Progenitor cell of endocrine pancreas (in vitro differentiated cells): ENCODE data around the gene PTCRA. TPM values are rescaled to one million over a fixed set of nuclear protein-coding genes. Genes with fewer than 3 reads are reported as not detected.
A peak's percentile ranks its signal among the peaks of the same experiment; 100 is the strongest.
"Not testable (repeated sequence)": the region's sequence is repeated elsewhere in the genome, so short reads cannot be mapped to it uniquely, and the experiment has no call there.

ENCODE experiments used
- DNase-seq: peaks from one replicate; pipeline ENCODE4 v3.0.0; 2021; ENCODE audit warnings: low spot score; ENCODE audit not compliant: unreplicated experiment
- H3K27ac Mint-ChIP-seq: 2 replicates; pipeline ENCODE4 v1.8.0; 2021; ENCODE audit warnings: mild to moderate bottlenecking, moderate library complexity, mixed read lengths
- H3K27me3 Mint-ChIP-seq: 2 replicates; pipeline ENCODE4 v1.8.0; 2021; ENCODE audit warnings: mixed read lengths
- H3K36me3 Mint-ChIP-seq: 2 replicates; pipeline ENCODE4 v1.8.0; 2022; ENCODE audit warnings: mixed read lengths; ENCODE audit not compliant: insufficient read depth
- H3K4me1 Mint-ChIP-seq: 2 replicates; pipeline ENCODE4 v1.8.0; 2021; ENCODE audit warnings: low read depth, mixed read lengths
- H3K4me3 Mint-ChIP-seq: 2 replicates; pipeline ENCODE4 v1.8.0; 2021; ENCODE audit warnings: low read depth, mild to moderate bottlenecking, moderate library complexity, mixed read lengths
- H3K9me3 Mint-ChIP-seq: 2 replicates; pipeline ENCODE4 v1.8.0; 2021; ENCODE audit warnings: low read depth, mixed read lengths
- CTCF ChIP-seq: fragments of 200-600 bp; sonication (generic); IDR thresholded peaks from one replicate; pipeline ENCODE4 v1.5.0; 2021; ENCODE audit warnings: antibody characterized with exemption, mild to moderate bottlenecking; ENCODE audit not compliant: unreplicated experiment
- total RNA-seq: library from RNA; stranded (reverse); gene quantifications from 2 replicates; pipeline ENCODE4 v1.2.1, GENCODE V29; 2021

PTCRA gene
- total RNA-seq, 1 donor from 2014 or later, result not detected

DNA sequence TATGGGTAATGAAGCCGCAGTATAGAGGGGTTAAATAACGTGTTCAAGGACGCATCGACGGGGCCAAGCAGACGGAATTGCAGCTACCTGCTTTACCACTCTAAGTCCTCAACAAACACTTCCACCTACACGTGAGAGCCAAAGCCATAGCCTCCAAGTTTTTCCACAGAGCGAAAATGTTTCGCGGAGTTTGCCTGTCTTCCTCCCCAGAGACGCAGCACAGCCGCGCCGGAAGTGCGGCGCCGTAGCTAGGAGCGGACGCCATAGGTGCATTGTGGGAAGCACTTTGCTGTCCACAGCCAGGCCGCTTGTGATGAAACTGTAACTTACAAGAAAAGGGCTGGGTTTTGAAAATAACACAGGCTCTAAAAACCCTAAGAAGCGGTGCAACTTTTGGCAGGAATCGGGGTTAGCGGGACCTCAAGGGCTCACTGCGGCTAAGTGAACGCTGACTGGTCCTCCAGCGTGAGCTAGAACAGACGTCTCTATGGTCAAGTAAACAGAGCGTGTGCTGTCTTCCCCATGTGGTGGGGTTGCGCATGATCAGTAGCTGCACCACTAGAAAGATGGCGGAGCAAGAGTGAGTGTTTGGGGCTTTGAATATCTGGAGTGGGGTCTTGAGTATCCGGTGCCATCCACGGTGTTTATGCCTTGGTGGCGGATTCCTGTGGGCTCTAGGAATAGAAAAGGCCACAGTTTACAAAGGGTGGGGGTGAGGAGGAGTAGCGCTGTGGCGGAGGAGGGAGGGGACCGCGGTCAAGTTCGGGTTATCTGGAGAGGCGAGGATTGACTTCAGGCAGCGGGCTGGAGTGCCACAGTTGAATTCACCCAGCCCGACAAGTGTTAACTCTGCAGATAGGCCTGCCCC lies 36.2 kb upstream of the PTCRA start, which contains the start of gene RPL7L1:
Gene RPL7L1 (plus strand): TSS at position 245 of the 868 bp plus-strand sequence. CDS start 295 bp downstream, at position 540.
- peak; percentile 25 for TF ChIP-seq CTCF
- no peaks in the 10 kb centered on the region for H3K27me3 Mint-ChIP-seq
- H3K4me3 Mint-ChIP-seq, result peak within 1 kb of the TSS; percentile 98
- DNase-seq, result peak; percentile 48
- H3K36me3 Mint-ChIP-seq, result peaks cover 12% of the 10 kb centered on the region
- H3K27ac Mint-ChIP-seq, result peak within 1 kb of the TSS; percentile 100
- H3K4me1 Mint-ChIP-seq, result peaks cover 6% of the 10 kb centered on the region
- H3K9me3 Mint-ChIP-seq, result no peaks in the 10 kb centered on the region

DNA sequence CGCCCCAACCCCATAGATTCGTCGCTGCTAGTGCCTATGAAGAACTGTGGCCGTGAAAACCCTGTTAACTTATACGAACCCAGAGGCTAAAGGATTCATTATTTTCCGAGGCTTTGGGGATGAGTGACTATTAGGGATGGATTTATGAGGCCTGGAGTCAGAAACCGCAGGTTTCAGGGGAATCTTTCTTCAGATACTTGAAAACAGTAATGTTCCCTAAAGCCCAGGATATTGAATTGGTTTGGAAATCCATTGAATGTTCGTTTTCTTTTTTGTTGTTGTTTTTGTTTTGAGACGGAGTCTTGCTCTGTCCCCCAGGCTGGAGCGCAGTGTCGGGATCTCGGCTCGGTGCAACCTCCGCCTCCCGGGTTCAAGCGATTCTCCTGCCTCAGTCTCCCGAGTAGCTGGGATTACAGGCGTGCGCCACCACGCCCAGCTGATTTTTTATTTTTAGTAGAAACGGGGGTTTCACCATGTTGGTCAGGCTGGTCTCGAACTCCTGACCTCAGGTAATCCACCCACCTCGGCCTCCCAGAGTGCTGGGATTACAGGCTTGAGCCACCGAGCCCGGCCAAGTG lies 35.5 kb upstream of the PTCRA start:
- peaks cover 14% of the 10 kb centered on the region for H3K36me3 Mint-ChIP-seq
- not testable (repeated sequence) for H3K27me3 Mint-ChIP-seq, H3K9me3 Mint-ChIP-seq, H3K4me1 Mint-ChIP-seq, DNase-seq
- peak overlapping the region; percentile 100 for H3K27ac Mint-ChIP-seq
- H3K4me3 Mint-ChIP-seq, result peak overlapping the region; percentile 98

GRCh38 chr6:42880871-42881270 lies 35.0 kb upstream of the PTCRA start:
- H3K9me3 Mint-ChIP-seq, H3K27me3 Mint-ChIP-seq, H3K4me1 Mint-ChIP-seq, DNase-seq: not testable (repeated sequence)
- Mint-ChIP-seq H3K36me3 (peaks cover 17% of the 10 kb centered on the region), H3K27ac (peak overlapping the region; percentile 100), H3K4me3 (peak overlapping the region; percentile 98)

DNA sequence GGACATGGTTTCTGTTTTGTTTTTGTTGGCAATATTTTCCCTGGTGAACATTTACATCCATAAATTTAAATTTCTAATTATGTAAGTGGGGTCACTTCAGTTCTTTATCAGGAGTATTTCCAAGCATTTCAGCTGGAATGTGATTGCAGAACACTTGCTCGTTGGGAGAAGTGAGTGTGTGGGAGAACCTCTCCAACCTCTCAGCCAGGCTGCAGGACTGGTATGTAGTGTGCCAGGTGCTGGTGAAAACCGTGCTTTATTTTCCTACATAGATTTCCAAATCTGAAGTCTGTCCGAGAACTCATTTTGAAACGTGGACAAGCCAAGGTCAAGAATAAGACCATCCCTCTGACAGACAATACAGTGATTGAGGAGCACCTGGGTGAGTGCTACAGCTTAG lies 30.2 kb upstream of the PTCRA start:
- Mint-ChIP-seq H3K36me3 (peaks cover 20% of the 10 kb centered on the region), H3K9me3 (no peaks in the 10 kb centered on the region), H3K4me1 (peaks cover 7% of the 10 kb centered on the region), H3K27me3 (no peaks in the 10 kb centered on the region), H3K4me3 (no peak overlapping the region), H3K27ac (no peak overlapping the region)
- no peak for DNase-seq
- no peak for TF ChIP-seq CTCF

DNA sequence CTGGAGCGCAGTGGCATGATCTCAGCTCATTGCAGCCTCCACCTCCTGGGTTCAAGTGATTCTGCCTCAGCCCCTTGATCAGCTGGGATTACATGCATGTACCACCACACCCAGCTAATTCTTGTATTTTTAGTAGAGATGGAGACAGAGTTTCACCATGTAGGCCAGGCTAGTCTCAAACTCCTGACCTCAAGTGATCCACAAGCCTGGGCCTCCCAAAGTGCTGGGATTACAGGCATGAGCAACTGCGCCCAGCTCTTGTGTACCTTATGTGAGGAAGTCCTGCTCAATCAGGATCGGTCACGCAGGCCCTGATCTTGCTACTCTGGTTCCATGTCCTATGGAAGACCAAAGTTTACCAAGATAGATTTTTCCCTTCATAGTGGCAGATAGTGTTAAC lies 27.7 kb upstream of the PTCRA start:
- not testable (repeated sequence) for H3K9me3 Mint-ChIP-seq, DNase-seq, H3K27me3 Mint-ChIP-seq, H3K4me3 Mint-ChIP-seq, H3K4me1 Mint-ChIP-seq
- H3K27ac Mint-ChIP-seq, result peak overlapping the region; percentile 86
- H3K36me3 Mint-ChIP-seq, result peaks cover 17% of the 10 kb centered on the region

- Mint-ChIP-seq H3K4me1 (peaks cover 17% of the 10 kb centered on the region), H3K4me3 (peak overlapping the region; percentile 94), H3K27ac (peak overlapping the region; percentile 95), H3K36me3 (peaks cover 8% of the 10 kb centered on the region), H3K9me3 (no peaks in the 10 kb centered on the region), H3K27me3 (no peaks in the 10 kb centered on the region)
- no peak for TF ChIP-seq CTCF
- DNase-seq, result no peak
These were observed 26.0 kb upstream of the PTCRA start for GRCh38 chr6:42889815-42890214.
